Activated naive CD8-positive, alpha-beta T cell treated with anti-CD3 and anti-CD28 coated beads, Interleukin-2, amount 50 U/mL, for 16 hours (primary cell): ENCODE measurements around the gene USP17L11.
"Not testable (repeated sequence)": the region's sequence is repeated elsewhere in the genome, so short reads cannot be mapped to it uniquely, and the experiment has no call there.

Source experiments
- DNase-seq: peaks from one replicate; pipeline ENCODE4 v3.0.0-alpha.2; 2020; ENCODE audit warnings: low read depth, low spot score

The USP17L11 gene

GRCh38 chr4:9215105-9215504 lies at the start of gene USP17L11:
USP17L11 (plus strand) TSS chr4:9215405; CDS start chr4:9215405, 0 bp downstream.
- not testable (repeated sequence) for DNase-seq

- not testable (repeated sequence) for DNase-seq
Observed at GRCh38 chr4:9165990-9166389, 49.2 kb upstream of the USP17L11 start.

- DNase-seq = not testable (repeated sequence)
Observed at GRCh38 chr4:9169791-9170459, 45.3 kb upstream of the USP17L11 start, which contains the start of gene FAM90A26. FAM90A26 (plus strand) TSS chr4:9170409; CDS start chr4:9173173, 2,764 bp downstream.

GRCh38 chr4:9210357-9210756 lies 4.8 kb upstream of the USP17L11 start, which contains the start of gene USP17L10:
USP17L10 (plus strand) TSS chr4:9210657; CDS start chr4:9210657, 0 bp downstream.
- DNase-seq = not testable (repeated sequence)

- DNase-seq = not testable (repeated sequence)
Observed at GRCh38 chr4:9214701-9215100, 504 bp upstream of the USP17L11 start.

- not testable (repeated sequence) for DNase-seq
Observed at GRCh38 chr4:9219852-9220251, 4.6 kb downstream of the USP17L11 start, which contains the start of gene USP17L12. USP17L12 (plus strand) TSS chr4:9220152; CDS start chr4:9220152, 0 bp downstream.

GRCh38 chr4:9224596-9224995 lies 9.4 kb downstream of the USP17L11 start, which contains the start of gene USP17L13:
USP17L13 (plus strand) TSS chr4:9224896; CDS start chr4:9224896, 0 bp downstream.
- DNase-seq = not testable (repeated sequence)

GRCh38 chr4:9230249-9230648 lies 15.0 kb downstream of the USP17L11 start:
- DNase-seq = not testable (repeated sequence)

- DNase-seq = not testable (repeated sequence)
Observed at GRCh38 chr4:9234085-9234484, 18.9 kb downstream of the USP17L11 start, which contains the start of gene USP17L15. USP17L15 (plus strand) TSS chr4:9234385; CDS start chr4:9234385, 0 bp downstream.

- not testable (repeated sequence) for DNase-seq
Observed at GRCh38 chr4:9238461-9238860, 23.3 kb downstream of the USP17L11 start.

GRCh38 chr4:9243579-9243978 lies 28.4 kb downstream of the USP17L11 start, which contains the start of gene USP17L17:
USP17L17 (plus strand) TSS chr4:9243879; CDS start chr4:9243879, 0 bp downstream.
- DNase-seq = not testable (repeated sequence)

GRCh38 chr4:9247953-9248680 lies 32.9 kb downstream of the USP17L11 start, which contains the start of gene USP17L18:
USP17L18 (plus strand) TSS chr4:9248630; CDS start chr4:9248630, 0 bp downstream.
- not testable (repeated sequence) for DNase-seq

- not testable (repeated sequence) for DNase-seq
Observed at GRCh38 chr4:9253078-9253477, 37.9 kb downstream of the USP17L11 start, which contains the start of gene USP17L19. USP17L19 (plus strand) TSS chr4:9253378; CDS start chr4:9253378, 0 bp downstream.

- DNase-seq = not testable (repeated sequence)
Observed at GRCh38 chr4:9257824-9258223, 42.6 kb downstream of the USP17L11 start, which contains the start of gene USP17L20. USP17L20 (plus strand) TSS chr4:9258124; CDS start chr4:9258124, 0 bp downstream.

GRCh38 chr4:9262572-9262971 lies 47.4 kb downstream of the USP17L11 start, which contains the start of gene USP17L21:
USP17L21 (plus strand) TSS chr4:9262872; CDS start chr4:9262872, 0 bp downstream.
- not testable (repeated sequence) for DNase-seq
